Measurements from ENCODE around the gene CEACAM16. TPM values are rescaled to one million over a fixed set of nuclear protein-coding genes. Genes with fewer than 3 reads are reported as not detected.
A peak's percentile ranks its signal among the peaks of the same experiment; 100 is the strongest.

CEACAM16 gene
- total and polyA plus RNA-seq, 9 of the 15 experiments (the other 6 are each of a cell fraction or from before 2014, with no cell fraction given): not detected

GRCh38 chr19:44752816-44753625 lies 54.1 kb downstream of the CEACAM16 start (continued):
- TF ChIP-seq ZNF639 (CRISPR knock-in tag; conservative IDR thresholded peaks at IDR 0.05 in 1 of 2, IDR thresholded peaks at IDR 0.05 in 1 of 2) (peak in 1 of 2 experiments; percentile 89; a peak in 2 of 4 replicates), TEAD1 (CRISPR knock-in tag; IDR thresholded peaks at IDR 0.05) (peak in 1 of 2 experiments; percentile 55; a peak in 1 of 4 replicates), ZNF518B (CRISPR knock-in tag; IDR thresholded peaks at IDR 0.05) (no peak), FOXK1 (CRISPR knock-in tag; IDR thresholded peaks at IDR 0.05; ENCODE audit: borderline replicate concordance) (no peak), TCF3 (CRISPR knock-in tag; IDR thresholded peaks at IDR 0.05) (peak; percentile 91), U2AF2 (optimal IDR thresholded peaks at IDR 0.05; ENCODE audit: low read depth, low read length) (no peak), ZFP36 (IDR thresholded peaks at IDR 0.05; ENCODE audit: low read depth, low read length, partially characterized antibody) (peak; percentile 18), ARID4B (CRISPR knock-in tag; IDR thresholded peaks at IDR 0.05) (peak; percentile 97), SMARCA4 (IDR thresholded peaks at IDR 0.05) (peak; percentile 94), CHD2 (IDR thresholded peaks at IDR 0.05; ENCODE audit: low read depth, low read length) (peak; percentile 59; the same call in 1 of the 2 replicates), ELF2 (CRISPR knock-in tag; IDR thresholded peaks at IDR 0.05) (peak; percentile 34; the same call in 1 of the 2 replicates), ZNF143 (CRISPR knock-in tag; IDR thresholded peaks at IDR 0.05) (no peak)
